ENCODE results near the gene HMGCS2.
"Not testable (repeated sequence)": the region's sequence is repeated elsewhere in the genome, so short reads cannot be mapped to it uniquely, and the experiment has no call there.

HMGCS2 gene

DNA sequence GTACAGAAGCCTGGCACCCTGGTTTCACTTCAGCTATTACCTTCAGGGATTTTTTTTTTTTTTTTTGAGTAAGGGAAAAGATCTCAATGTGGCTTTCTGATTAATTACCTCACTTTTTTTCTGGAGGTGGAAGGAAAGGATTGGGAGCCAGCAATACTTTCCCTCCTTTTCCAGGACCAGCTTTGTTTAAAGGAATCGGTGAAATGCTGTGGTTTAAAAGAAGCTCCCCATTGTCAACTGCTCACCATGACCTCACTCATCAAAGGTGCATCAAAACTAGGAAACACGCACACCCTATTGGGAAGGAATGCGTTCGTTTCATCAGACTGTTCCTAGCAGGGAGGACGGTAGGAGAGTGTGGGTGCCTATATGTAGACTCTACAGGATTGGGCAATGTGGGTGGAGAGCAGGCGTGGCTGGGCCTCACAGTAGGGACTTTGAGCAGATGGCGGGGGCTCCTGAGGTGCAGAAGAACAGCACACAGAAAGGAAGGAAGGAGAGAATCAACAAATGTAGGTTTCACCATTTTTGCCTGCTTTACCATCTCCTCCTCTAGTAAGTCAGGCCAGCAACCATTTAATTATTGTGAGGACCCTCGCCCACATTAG is 44.0 kb downstream of the HMGCS2 start:
- DNase-seq = no peak

DNA sequence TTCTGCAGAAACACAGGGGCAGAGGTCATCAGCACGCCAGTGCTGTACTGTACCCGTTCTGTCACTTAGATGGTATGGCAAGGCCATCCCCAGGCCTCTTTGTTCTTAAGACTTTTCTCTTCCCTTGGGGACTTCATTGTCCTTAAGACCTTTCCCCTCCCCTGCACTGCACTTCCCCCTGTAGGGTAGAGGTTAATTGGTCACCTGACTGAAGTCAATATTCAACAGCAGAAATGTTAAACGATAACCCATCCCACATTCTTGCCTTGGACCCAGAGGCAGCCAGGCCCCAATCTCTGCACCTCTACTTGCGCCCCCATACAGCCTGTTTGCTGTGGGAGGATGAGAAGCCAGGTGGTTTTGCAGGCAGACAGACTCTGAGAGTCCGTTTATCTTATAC is 46.8 kb downstream of the HMGCS2 start:
- no peak for DNase-seq

DNA sequence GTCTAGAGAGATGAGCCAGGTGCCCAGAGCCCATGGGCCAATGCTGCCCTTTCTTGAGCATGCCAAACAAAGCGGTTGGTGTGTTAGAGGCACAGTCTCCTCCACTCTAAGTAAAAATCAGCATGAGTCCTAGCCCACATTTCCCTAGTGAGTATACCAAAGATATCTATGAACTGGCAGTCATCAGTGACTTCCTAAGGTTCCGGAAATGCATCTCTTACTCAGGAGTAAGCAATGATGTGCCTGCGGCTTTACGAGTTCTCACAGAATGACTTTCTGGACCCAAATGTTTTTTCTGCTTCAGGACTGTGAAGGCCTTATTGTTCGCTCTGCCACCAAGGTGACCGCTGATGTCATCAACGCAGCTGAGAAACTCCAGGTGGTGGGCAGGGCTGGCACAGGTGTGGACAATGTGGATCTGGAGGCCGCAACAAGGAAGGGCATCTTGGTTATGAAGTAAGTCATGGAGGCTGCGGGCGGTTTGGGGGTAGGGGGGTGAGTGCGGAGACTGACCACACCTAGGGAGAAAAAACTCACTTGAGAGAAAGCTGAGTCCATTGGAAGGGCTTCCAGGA is 47.8 kb downstream of the HMGCS2 start:
- DNase-seq = no peak

DNA sequence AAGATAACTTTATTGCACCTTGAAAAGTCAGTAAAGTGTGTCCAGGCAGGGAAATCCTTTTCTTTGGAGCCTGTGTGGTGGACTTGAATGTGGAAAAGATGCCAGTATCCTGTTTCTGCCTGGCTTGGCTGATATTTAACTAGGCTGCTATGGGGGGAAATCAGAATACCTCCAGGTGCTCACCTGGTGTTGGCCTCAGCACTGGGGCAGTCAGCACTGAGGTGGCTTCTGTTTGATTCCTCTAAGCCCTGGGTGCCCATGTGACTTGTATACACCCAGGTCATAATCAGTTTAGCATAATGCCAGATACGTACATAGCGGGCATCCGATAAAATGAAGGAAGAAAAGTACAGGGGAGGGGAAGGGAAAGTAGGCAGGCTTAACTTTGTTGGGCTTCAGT is 49.7 kb downstream of the HMGCS2 start:
- DNase-seq = no peak

DNA sequence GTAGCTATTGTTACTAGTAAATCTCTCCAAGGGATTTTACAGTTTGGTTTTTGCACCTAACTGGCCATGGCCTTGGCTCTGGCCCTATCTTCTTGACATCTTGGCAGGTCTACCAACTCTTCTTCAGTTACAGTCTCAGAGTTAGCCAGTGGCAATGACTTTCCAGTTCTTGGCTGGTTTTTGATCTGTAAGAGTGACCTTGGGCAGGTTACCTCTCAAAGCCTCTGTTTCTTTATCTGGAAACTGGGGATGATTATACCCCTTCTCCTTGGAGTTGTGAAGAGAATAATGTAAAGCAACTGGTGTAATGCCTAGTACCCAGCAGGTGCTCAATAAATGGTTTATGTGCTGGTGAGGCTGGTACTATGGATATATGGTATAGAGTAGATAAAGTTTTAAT is 50.3 kb downstream of the HMGCS2 start:
- no peak for DNase-seq

DNA sequence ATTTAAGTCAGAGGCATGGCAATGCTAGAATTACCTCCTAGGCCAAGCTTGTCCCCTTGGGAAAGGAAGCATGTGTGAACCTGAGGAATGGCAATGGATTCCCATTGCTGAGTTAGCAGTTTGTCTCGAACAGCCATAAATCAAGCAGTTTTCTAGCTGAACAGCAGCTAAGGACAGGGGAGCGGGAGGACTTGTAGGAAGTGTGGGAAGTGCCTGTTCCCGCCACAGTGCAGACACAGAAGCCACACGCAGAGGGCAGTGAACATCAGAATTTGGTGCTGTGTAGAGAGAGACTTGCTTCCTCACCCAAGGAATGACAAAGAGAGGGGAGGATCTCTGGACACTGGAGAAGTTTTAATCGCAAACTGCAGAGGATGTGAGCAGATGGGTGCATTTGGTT is 53.2 kb downstream of the HMGCS2 start:
- no peak for DNase-seq

DNA sequence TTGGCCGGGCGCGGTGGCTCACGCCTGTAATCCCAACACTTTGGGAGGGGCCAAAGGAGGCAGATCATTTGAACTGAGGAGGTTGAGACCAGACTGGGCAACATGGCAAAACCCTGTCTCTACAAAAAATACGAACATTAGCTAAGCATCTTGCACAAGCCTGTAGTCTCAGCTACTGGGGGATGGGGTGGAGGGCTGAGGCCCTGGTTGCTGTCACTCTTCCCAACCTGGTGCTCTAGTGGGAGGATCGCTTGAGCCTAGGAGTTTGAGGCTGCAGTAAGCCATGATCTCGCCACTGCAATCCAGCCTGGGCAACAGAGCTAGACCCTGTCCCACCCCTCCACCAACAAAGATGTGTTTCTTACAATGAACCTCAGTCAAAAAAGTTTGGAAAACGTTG is 54.1 kb downstream of the HMGCS2 start:
- no peak for DNase-seq

DNA sequence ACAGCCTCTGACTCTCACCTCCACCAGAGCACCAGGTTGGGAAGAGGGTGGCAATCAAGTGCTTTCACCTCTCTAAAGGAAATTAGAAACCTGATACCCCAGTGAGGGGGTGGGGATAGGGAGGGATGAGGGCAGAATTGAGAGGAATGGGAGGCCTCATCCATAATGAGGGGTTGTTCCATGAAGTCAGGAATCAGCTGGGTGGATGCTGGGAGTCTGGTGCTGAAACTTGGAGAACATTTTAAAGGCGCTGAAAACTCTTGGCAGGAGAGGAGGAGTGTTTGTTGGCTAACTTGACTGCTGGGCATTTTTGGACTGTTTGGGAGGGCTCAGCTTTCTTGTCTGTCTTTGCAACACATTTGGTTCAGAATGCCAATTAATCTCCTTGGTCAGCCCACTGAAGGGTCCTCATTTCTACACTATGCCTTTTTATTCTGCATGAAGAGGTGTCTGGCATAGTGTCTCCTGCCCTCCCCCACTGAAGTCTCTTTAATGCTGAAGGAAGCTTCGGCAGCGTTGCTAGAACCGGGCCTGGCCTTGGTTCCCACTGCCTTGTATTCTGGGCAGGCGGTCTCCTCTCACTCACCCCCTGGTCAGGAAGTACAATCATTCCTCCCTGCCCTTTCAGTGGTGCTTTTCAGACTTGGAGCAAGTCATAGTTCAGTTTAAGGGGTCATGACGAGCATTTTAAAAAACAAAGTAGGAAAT is 54.8 kb downstream of the HMGCS2 start:
- no peak for DNase-seq

DNA sequence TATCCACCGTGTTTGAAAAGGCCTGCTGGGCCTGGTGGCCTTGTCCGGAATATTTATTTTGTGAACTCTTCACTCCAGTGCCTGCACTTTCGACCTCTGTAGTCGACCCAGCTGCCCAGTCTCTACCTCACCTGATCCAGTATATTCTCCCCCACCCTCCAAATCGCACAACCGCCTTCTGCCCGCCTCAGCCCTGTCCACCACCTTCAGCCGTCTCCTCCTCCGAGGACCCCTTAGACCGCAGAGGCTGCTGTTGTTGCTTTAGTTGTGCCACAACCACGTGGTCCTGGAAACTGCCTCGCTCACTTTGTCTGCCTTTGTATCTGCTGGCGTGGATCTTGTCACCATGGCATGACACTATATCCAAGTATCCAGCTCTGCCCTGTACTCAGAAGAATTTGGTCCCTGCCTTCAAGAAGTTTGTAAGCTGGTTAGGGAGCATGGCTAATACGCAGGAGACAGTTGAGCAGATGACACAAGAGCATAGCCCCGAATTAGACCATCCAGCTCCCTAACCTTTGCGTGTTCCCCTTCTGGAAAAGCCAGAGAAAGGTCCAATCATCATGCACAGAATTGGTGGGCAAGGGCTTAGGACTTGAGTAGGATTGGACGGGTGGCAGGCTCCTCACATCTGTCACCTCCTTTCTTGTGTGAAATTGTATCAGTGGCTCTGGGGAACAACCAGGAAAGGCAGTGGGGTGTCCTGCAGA is 55.5 kb downstream of the HMGCS2 start:
- DNase-seq = no peak

DNA sequence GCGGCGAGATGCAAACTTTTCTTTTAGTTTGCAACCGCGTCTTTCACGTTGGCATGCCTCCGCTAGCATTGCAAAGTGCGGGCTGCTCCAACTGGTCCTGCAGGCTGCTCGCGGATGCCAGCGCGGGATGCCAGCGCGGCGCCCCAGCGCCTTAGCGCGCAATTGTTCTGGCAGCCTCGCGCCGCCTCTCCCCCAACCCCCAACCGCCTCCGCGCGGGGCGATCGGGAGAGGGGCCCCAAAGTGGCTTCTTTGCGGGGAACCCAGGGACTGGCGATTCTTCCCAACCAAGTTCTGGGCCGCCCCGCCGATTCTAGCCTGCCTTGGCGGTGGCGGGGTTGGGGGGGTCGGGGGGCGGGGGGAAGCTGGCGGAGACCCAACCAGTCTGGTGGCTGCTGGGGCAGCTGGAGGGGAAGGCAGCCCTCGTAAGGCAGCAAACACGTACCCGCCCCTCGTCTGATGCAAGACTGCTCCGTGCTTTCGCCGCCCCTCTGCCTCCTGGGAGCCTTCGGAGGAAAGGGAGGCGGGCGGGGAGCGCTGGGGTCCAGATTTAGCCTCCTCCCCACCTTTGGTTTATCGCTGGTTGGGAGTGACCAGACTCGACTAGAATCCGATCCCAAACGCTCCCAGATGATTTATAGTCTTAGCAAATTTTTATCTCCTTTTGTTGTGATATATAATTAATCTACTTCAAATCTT is 56.2 kb downstream of the HMGCS2 start:
- no peak for DNase-seq

DNA sequence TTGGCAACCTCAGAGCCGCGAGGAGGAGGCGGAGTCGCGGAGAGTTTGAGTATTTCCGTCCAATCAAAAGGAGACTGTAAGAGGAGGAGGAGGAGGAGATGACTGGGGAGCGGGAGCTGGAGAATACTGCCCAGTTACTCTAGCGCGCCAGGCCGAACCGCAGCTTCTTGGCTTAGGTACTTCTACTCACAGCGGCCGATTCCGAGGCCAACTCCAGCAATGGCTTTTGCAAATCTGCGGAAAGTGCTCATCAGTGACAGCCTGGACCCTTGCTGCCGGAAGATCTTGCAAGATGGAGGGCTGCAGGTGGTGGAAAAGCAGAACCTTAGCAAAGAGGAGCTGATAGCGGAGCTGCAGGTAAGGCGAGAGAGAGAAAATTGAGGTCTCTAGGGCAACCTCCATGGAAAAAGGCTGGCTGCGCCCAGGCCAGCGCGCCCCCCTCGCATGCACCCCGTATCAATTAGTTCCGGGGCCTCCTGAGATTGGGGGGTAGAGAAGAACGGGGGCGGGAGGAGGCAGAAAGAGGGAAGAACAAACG is 56.8 kb downstream of the HMGCS2 start, which contains the start of gene PHGDH:
PHGDH (plus strand) TSS at position 131 of the 538 bp plus-strand sequence; CDS start at position 220, 89 bp downstream.
- no peak for DNase-seq

DNA sequence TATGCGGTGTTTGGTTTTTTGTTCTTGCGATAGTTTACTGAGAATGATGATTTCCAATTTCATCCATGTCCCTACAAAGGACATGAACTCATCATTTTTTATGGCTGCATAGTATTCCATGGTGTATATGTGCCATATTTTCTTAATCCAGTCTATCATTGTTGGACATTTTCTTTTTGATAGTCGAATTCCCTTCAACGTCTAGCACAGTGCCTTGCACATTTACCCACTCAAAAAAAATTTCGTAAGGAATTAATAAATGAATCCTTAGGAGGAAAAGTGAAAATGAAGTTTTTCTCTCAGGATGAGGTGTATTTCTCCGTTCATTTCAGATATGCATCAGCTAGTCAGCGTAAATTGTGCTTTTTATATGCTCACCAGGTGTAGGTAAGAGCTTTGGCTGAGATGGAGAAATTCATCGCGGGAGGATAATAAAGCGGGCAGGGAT is 57.3 kb downstream of the HMGCS2 start:
- DNase-seq = not testable (repeated sequence)

DNA sequence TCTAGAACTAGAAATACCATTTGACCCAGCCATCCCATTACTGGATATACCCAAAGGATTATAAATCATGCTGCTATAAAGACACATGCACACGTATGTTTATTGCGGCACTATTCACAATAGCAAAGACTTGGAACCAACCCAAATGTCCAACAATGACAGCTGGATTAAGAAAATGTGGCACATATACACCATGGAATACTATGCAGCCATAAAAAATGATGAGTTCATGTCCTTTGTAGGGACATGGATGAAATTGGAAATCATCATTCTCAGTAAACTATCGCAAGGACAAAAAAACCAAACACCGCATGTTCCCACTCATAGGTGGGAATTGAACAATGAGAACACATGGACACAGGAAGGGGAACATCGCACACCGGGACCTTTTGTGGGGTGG is 62.1 kb downstream of the HMGCS2 start:
- not testable (repeated sequence) for DNase-seq

DNA sequence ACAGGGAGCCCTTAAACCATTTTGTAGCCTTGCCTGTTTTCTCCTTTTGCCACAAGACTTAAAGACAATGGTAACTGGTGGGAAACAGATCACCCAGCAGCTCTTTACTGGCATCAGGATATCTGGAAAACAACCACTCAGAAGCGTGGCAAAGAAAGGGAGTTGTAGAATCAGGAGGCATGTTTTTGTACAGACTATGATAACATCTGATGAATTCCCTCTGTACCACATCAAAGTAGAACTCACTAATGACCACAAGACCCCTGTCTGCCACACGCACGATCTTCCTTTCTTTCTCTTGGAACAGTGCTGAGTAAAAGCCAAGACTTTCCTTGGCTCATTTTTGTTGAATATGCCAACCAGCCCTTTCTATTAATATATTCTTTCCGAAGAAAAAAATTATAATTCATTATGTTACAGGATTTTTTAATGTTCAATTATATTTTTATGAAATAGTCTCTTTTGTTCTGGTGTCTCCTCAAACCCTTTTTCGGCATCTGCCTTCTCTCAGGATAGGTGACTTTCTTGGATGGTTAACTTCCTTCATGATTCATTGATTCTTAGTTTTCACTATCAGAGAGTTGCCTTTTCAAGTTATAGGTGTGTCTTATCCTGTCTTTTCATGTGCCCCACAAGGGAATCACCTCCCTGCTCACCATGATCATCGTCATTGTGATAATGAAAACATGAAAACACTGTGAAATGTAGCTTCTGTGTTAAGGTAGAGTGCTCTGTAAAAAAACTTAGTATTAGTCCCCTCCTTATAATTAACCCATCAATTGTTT is 64.8 kb downstream of the HMGCS2 start:
- DNase-seq = no peak

DNA sequence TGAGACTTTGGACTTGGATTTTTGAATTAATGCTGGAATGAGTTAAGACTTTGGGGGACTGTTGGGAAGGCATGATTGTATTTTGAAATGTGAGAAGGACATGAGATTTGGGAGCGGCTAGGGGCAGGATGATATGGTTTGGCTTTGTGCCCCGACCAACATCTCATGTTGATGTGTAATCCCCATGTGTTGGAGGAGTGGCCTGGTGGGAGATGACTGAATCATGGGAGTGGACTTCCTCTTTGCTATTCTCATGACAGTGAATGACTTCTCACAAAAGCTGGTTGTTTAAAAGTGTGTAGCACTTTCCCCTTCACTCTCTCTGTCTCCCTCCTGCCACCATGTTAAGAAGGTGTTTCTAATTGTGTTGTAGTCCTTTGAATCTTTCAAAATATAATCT is 66.3 kb downstream of the HMGCS2 start:
- no peak for DNase-seq

DNA sequence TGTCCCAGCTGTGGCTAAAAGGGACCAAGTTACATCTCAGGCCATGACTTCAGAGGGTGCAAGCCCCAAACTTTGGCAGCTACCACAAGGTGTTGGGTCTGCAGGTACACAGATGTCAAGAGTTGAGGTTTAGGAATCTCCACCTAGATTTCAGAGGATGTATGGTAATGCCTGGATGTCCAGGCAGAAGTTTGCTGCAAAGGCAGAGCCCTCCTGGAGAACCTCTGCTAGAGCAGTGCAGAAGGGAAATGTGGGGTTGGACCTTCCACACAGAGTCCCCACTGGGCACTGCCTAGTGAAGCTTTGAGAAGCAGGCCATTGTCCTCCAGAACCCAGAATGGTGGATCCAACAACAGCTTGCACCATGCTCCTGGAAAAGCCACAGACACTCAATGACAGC is 67.0 kb downstream of the HMGCS2 start:
- no peak for DNase-seq

DNA sequence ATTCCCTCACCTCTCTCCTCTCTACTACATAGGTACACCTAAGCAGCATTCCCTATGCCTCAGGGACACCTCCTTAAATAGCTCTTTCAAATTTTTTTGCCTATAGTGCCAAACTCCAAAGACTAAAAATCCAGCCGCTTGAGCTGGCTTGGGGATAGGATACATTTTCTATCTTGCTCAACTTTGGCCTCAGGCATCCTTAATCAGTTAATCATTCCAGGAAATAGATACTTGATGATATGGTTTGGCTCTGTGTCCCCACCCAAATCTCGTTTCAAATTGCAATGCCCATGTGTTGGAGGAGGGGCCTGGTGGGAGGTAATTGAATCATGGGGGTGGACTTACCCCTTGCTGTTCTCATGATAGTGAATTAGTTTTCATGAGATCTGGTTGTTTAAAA is 68.4 kb downstream of the HMGCS2 start:
- DNase-seq = no peak
